K562 (cell line): ENCODE measurements around the gene CCDC187. TPM values are rescaled to one million over a fixed set of nuclear protein-coding genes. Genes with fewer than 3 reads are reported as not detected.

ENCODE experiments used
- CREM ChIP-seq: IDR thresholded peaks from 2 replicates; pipeline ENCODE4 v1.6.1; 2014; ENCODE audit warnings: antibody characterized with exemption, low read depth
- E2F4 ChIP-seq: sonication (generic); formaldehyde crosslinking; IDR thresholded peaks from 2 replicates; pipeline ENCODE4 v1.8.0; 2022; ENCODE audit warnings: mild to moderate bottlenecking, low read depth, missing genetic modification reagents
- HNRNPL ChIP-seq: fragments of 200-400 bp; formaldehyde crosslinking; IDR thresholded peaks from 2 replicates; pipeline ENCODE4 v1.6.1; 2017; ENCODE audit warnings: low read depth, mild to moderate bottlenecking, low read length
- MIER1 ChIP-seq: fragments of 450-650 bp; IDR thresholded peaks from 2 replicates; pipeline ENCODE4 v1.6.1; 2016; ENCODE audit warnings: antibody characterized with exemption, mild to moderate bottlenecking, low read depth
- NR2F6 ChIP-seq: fragments of 450-650 bp; formaldehyde crosslinking; IDR thresholded peaks from 2 replicates; pipeline ENCODE4 v1.4.0; 2020; ENCODE audit warnings: mild to moderate bottlenecking
- SP1 ChIP-seq: sonication (generic); formaldehyde crosslinking; IDR thresholded peaks from 2 replicates; pipeline ENCODE4 v1.8.1; 2022; ENCODE audit warnings: mild to moderate bottlenecking, missing genetic modification reagents
- TFE3 ChIP-seq: fragments of 450-650 bp; formaldehyde crosslinking; IDR thresholded peaks from 2 replicates; pipeline ENCODE4 v1.4.0; 2020; ENCODE audit warnings: mild to moderate bottlenecking, mixed read lengths
- YBX1 ChIP-seq: fragments of 450-650 bp; IDR thresholded peaks from 2 replicates; pipeline ENCODE4 v1.7.1; 2016; ENCODE audit warnings: mild to moderate bottlenecking
- ZNF280A ChIP-seq: fragments of 450-650 bp; IDR thresholded peaks from 2 replicates; pipeline ENCODE4 v1.6.1; 2018; ENCODE audit warnings: mild to moderate bottlenecking, low read depth; ENCODE audit not compliant: partially characterized antibody
- ZNF512 ChIP-seq: IDR thresholded peaks from 2 replicates; pipeline ENCODE4 v1.6.1; 2016; ENCODE audit warnings: missing genetic modification characterization, missing compliant biosample characterization
- polyA plus RNA-seq, 8 experiments: library from polyadenylated mRNA; depleted of rRNA in 4 of 8; stranded (reverse) in 5 of 8; unstranded in 3 of 8; fragments of >200 nt; fragmentation: Nextera tagmentation in 2 of 8; fragmentation: Illumina TruSeq in 1 of 8; extraction: Ambion mirVana in 2 of 8; extraction: Trizol in 1 of 8; gene quantifications; 2 replicates each; pipeline versions ENCODE4 v1.2.1 to v1.2.3, GENCODE V29; 2011 to 2014; ENCODE audit warnings: inconsistent platforms in 1 of 8, missing spikeins in 1 of 8
- total RNA-seq, 7 experiments: library from RNA; depleted of rRNA in 6 of 7; stranded (reverse); fragments of >200 nt in 6 of 7; fragmentation: Illumina TruSeq in 2 of 7; extraction: Trizol in 2 of 7; gene quantifications; 2 replicates each; pipeline versions ENCODE4 v1.2.1 to v1.2.3, GENCODE V29; 2011 to 2021; ENCODE audit warnings: low replicate concordance in 1 of 7

Gene CCDC187
- total and polyA plus RNA-seq, 9 of the 15 experiments (the other 6 are each of a cell fraction or from before 2014, with no cell fraction given) = not detected

- TF ChIP-seq CREM = peak; percentile 29; the same call in 1 of the 2 replicates
- TF ChIP-seq E2F4 (CRISPR knock-in tag) = no peak
- no peak for TF ChIP-seq HNRNPL
- TF ChIP-seq MIER1 = peak; percentile 63; the same call in 1 of the 2 replicates
- TF ChIP-seq SP1 = no peak
- no peak for TF ChIP-seq ZNF280A
- TF ChIP-seq YBX1 = no peak
- no peak for TF ChIP-seq NR2F6 (CRISPR knock-in tag)
- TF ChIP-seq TFE3 (CRISPR knock-in tag) = no peak
- TF ChIP-seq ZNF512 (tag) = no peak
Measured at GRCh38 chr9:136201609-136202453, 102.1 kb downstream of the CCDC187 start (continued).
